Placental pericyte (primary cell): ENCODE measurements around the gene TUBB4B. TPM values are rescaled to one million over a fixed set of nuclear protein-coding genes. Genes with fewer than 3 reads are reported as not detected.

Source experiments
- total RNA-seq: library from RNA; depleted of rRNA; stranded (reverse); fragments of >200 nt; gene quantifications from 2 replicates; pipeline ENCODE4 v1.2.3, GENCODE V29; 2012

The TUBB4B gene
- 93.4 and 509 TPM in 2 replicates for total RNA-seq

GRCh38 chr9:137240841-137241489, at the start of gene TUBB4B:
Gene TUBB4B (plus strand): TSS chr9:137241287. CDS start chr9:137241361, 74 bp downstream.

GRCh38 chr9:137200311-137201204, 40.5 kb upstream of the TUBB4B start, which contains the start of gene TPRN:
Gene TPRN (minus strand): TSS chr9:137200741. CDS start chr9:137200711, 30 bp downstream.

GRCh38 chr9:137205126-137206069, 35.7 kb upstream of the TUBB4B start, which contains the start of the genes NDOR1 and TMEM203:
Gene NDOR1 (plus strand): TSS chr9:137205700. CDS start chr9:137205778, 78 bp downstream.
Gene TMEM203 (minus strand): TSS chr9:137205648. CDS start chr9:137205414, 234 bp downstream.

GRCh38 chr9:137222190-137223077, 18.7 kb upstream of the TUBB4B start, which contains the start of gene RNF208:
Gene RNF208 (minus strand): TSS chr9:137222240. CDS start chr9:137221212, 1,028 bp downstream.

GRCh38 chr9:137224830-137225694, 16.0 kb upstream of the TUBB4B start, which contains the start of gene CYSRT1:
Gene CYSRT1 (plus strand): TSS chr9:137225174. CDS start chr9:137225622, 448 bp downstream.

GRCh38 chr9:137227054-137227852, 13.8 kb upstream of the TUBB4B start, which contains the start of gene RNF224:
Gene RNF224 (plus strand): TSS chr9:137227502. CDS start chr9:137228336, 834 bp downstream.

GRCh38 chr9:137230705-137231371, 10.2 kb upstream of the TUBB4B start, which contains the start of gene SLC34A3:
Gene SLC34A3 (plus strand): TSS chr9:137230901. CDS start chr9:137231703, 802 bp downstream.

GRCh38 chr9:137251194-137251461, 10.0 kb downstream of the TUBB4B start, which contains the start of gene STPG3:
Gene STPG3 (plus strand): TSS chr9:137251286. CDS start chr9:137251287, 1 bp downstream.

GRCh38 chr9:137254624-137255447, 13.7 kb downstream of the TUBB4B start, which contains the start of gene NELFB:
Gene NELFB (plus strand): TSS chr9:137255327.

GRCh38 chr9:137277329-137278041, 36.4 kb downstream of the TUBB4B start, which contains the start of gene TOR4A:
Gene TOR4A (plus strand): TSS chr9:137277726. CDS start chr9:137278690, 964 bp downstream.

Other genes starting within 250 kb of the TUBB4B start
- 12.0 and 13.9 TPM in 2 replicates for gene PAXX, start 248.9 kb upstream of the TUBB4B start, total RNA-seq
- gene CLIC3, start 244.7 kb upstream of the TUBB4B start, total RNA-seq: 4.3 and 12.7 TPM in 2 replicates
- 18.8 and 18.9 TPM in 2 replicates for gene ABCA2, start 213.1 kb upstream of the TUBB4B start, total RNA-seq
- not detected in 2 replicates for gene FUT7, start 209.2 kb upstream of the TUBB4B start, total RNA-seq
- 16.0 and 21.0 TPM in 2 replicates for gene NPDC1, start 195.1 kb upstream of the TUBB4B start, total RNA-seq
- gene ENTPD2, start 187.2 kb upstream of the TUBB4B start, total RNA-seq: not detected in 2 replicates
- gene SAPCD2, start 170.7 kb upstream of the TUBB4B start, total RNA-seq: 0.22 and 15.9 TPM in 2 replicates
- 28.2 and 29.1 TPM in 2 replicates for gene UAP1L1, start 163.8 kb upstream of the TUBB4B start, total RNA-seq
- gene MAN1B1, start 154.3 kb upstream of the TUBB4B start, total RNA-seq: 68.1 and 103 TPM in 2 replicates
- 58.1 and 86.7 TPM in 2 replicates for gene DPP7, start 126.6 kb upstream of the TUBB4B start, total RNA-seq
- 0.29 TPM in 1 of 2 replicates, not detected in the other for gene GRIN1, start 102.1 kb upstream of the TUBB4B start, total RNA-seq
- gene LRRC26, start 71.2 kb upstream of the TUBB4B start, total RNA-seq: not detected in 2 replicates
- not detected in 2 replicates for gene TMEM210, start 69.2 kb upstream of the TUBB4B start, total RNA-seq
- 30.4 and 32.4 TPM in 2 replicates for gene ANAPC2, start 52.7 kb upstream of the TUBB4B start, total RNA-seq
- 75.5 and 82.3 TPM in 2 replicates for gene SSNA1, start 52.6 kb upstream of the TUBB4B start, total RNA-seq
- 9.9 and 14.9 TPM in 2 replicates for gene TPRN, start 40.5 kb upstream of the TUBB4B start, total RNA-seq
- gene TMEM203, start 35.6 kb upstream of the TUBB4B start, total RNA-seq: 28.9 and 41.4 TPM in 2 replicates
- gene NDOR1, start 35.6 kb upstream of the TUBB4B start, total RNA-seq: 10.1 and 15.3 TPM in 2 replicates
- gene RNF208, start 19.0 kb upstream of the TUBB4B start, total RNA-seq: 0.22 and 0.43 TPM in 2 replicates
- 0.14 and 0.66 TPM in 2 replicates for gene CYSRT1, start 16.1 kb upstream of the TUBB4B start, total RNA-seq
- gene RNF224, start 13.8 kb upstream of the TUBB4B start, total RNA-seq: not detected in 2 replicates
- not detected in 2 replicates for gene SLC34A3, start 10.4 kb upstream of the TUBB4B start, total RNA-seq
- gene STPG3, start 10.0 kb downstream of the TUBB4B start, total RNA-seq: not detected in 2 replicates
- gene NELFB, start 14.0 kb downstream of the TUBB4B start, total RNA-seq: 44.2 and 74.0 TPM in 2 replicates
- gene TOR4A, start 36.4 kb downstream of the TUBB4B start, total RNA-seq: 48.1 and 108 TPM in 2 replicates
- 0.43 TPM in 1 of 2 replicates, not detected in the other for gene NRARP, start 61.0 kb downstream of the TUBB4B start, total RNA-seq
- 5.4 and 8.3 TPM in 2 replicates for gene EXD3, start 181.9 kb downstream of the TUBB4B start, total RNA-seq
- 0.14 and 0.66 TPM in 2 replicates for gene NOXA1, start 182.1 kb downstream of the TUBB4B start, total RNA-seq
- gene ENTPD8, start 200.1 kb downstream of the TUBB4B start, total RNA-seq: not detected in 2 replicates
- gene NSMF, start 218.0 kb downstream of the TUBB4B start, total RNA-seq: 27.1 and 38.3 TPM in 2 replicates